ENCODE measurements around the gene ZAP70.
A peak's percentile ranks its signal among the peaks of the same experiment; 100 is the strongest.

The ZAP70 gene

DNA sequence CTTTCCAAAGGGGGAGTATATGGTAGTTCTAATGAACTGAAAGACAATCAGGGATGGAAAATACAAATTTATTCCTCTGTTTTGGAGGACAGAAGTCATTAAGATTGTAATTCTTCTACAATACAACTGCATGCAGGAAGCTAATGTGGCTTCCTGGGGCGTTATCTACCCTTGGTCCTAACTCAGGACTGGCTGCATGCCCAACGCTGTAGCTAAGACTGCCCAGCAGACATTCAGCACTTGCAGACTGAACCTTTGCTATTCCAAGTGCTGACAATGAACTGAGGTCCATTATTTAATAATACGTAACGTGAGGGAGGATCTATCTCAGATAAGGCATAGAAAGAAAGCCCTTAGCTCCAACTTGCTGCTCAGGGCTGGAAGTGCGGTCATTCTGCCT lies 53.2 kb downstream of the ZAP70 start:
- ChIA-PET CTCF (interaction anchor here (1.0 to 2.9 kb wide), 8 partner anchors 10 to 120 kb away, joined by 3 to 15 read pairs (median 5); partner anchors contain the start of gene COX5B), POLR2A (no interaction called here)
- DNase-seq, result peak; percentile 33 to 67 (median 54)
- H3K27ac ChIP-seq (ENCODE audit: insufficient read depth in 1 of 2, low read depth in 1 of 2, low read length in 2 of 2, poor library complexity in 1 of 2, severe bottlenecking in 2 of 2), result no peak overlapping the region
- peaks cover 6 to 35% (median 17%) of the 10 kb centered on the region in 4 experiments for H3K4me1 ChIP-seq (ENCODE audit: control extremely low read depth in 1 of 4, control insufficient read depth in 4 of 4, insufficient read depth in 4 of 4, low read length in 3 of 4)
- H3K36me3 ChIP-seq (ENCODE audit: control insufficient read depth in 4 of 4, insufficient read depth in 4 of 4, low read length in 3 of 4), result peaks cover 0 to 43% (median 22%) of the 10 kb centered on the region in 4 experiments
- peak overlapping the region in 2 of 7 experiments; percentile 33 to 53 for H3K4me3 ChIP-seq (ENCODE audit: control insufficient read depth in 1 of 7, extremely low read depth in 1 of 7, insufficient read depth in 4 of 7, low read depth in 2 of 7, low read length in 6 of 7)
- 11% methylated on average over 4 of the region's 5 CpGs for WGBS (ENCODE audit: insufficient coverage)
- no peaks in the 10 kb centered on the region for H3K9me3 ChIP-seq (ENCODE audit: control extremely low read depth in 1 of 5, control insufficient read depth in 4 of 5, insufficient read depth in 2 of 5, low read depth in 1 of 5, low read length in 4 of 5)
- no peaks in the 10 kb centered on the region for H3K27me3 ChIP-seq (replicated peaks in 2 of 5; ENCODE audit: control insufficient read depth in 4 of 5, insufficient read depth in 5 of 5, low read length in 4 of 5)

DNA sequence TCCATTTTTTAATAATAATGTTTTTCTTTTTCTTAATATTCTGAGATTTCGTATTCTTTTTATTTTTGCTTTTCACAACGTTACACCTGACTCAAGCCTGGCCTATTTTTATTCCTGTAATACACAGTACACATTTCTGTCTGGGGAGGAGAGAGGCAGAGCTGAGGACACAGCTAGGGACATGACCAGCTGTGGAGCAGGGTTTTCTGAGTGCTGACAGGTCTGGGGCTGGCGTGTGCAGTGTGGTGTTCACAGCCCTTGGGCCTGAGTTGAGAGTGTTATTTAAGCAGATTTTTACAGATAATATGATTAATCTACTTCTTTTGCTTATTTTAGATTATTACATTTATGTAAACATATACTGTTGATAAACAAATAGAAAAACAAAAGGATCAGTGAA lies 55.9 kb downstream of the ZAP70 start:
- Histone ChIP-seq H3K27me3 (replicated peaks in 2 of 5; ENCODE audit: control insufficient read depth in 4 of 5, insufficient read depth in 5 of 5, low read length in 4 of 5) (no peaks in the 10 kb centered on the region), H3K9me3 (ENCODE audit: control extremely low read depth in 1 of 5, control insufficient read depth in 4 of 5, insufficient read depth in 2 of 5, low read depth in 1 of 5, low read length in 4 of 5) (no peaks in the 10 kb centered on the region), H3K4me1 (ENCODE audit: control extremely low read depth in 1 of 4, control insufficient read depth in 4 of 4, insufficient read depth in 4 of 4, low read length in 3 of 4) (peaks cover 7 to 32% (median 17%) of the 10 kb centered on the region in 4 experiments), H3K4me3 (ENCODE audit: control insufficient read depth in 1 of 7, extremely low read depth in 1 of 7, insufficient read depth in 4 of 7, low read depth in 2 of 7, low read length in 6 of 7) (no peak overlapping the region), H3K36me3 (ENCODE audit: control insufficient read depth in 4 of 4, insufficient read depth in 4 of 4, low read length in 3 of 4) (peaks cover 3 to 38% (median 25%) of the 10 kb centered on the region in 4 experiments), H3K27ac (ENCODE audit: insufficient read depth in 1 of 2, low read depth in 1 of 2, low read length in 2 of 2, poor library complexity in 1 of 2, severe bottlenecking in 2 of 2) (no peak overlapping the region)
- DNase-seq, result no peak
- ChIA-PET POLR2A (no interaction called here), CTCF (interaction anchor here (1.0 kb wide), 1 partner anchor 21 kb away, joined by 3 read pairs; no protein-coding TSS in a partner anchor)
- WGBS (ENCODE audit: insufficient coverage), result no CpG with 5 or more reads among the region's 3 CpGs

DNA sequence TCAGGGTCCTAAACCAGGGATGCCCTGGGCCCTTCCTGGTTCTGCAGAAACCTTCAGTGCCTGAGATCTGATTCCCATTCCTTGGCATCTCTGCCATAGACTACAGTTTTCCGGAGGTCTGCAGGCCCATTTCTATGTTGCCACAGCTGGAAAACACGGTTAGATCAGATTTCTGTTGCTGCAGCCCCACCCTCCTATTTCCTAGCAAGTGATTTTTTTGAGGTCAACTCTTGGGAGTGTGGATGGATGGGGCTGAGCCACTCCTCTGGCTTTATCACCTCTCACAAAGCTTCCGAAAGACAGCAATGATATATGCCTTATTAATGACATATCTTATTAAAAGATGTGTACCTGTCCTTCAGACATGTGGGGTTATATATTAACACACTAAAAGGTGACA lies 56.3 kb downstream of the ZAP70 start:
- Histone ChIP-seq H3K9me3 (ENCODE audit: control extremely low read depth in 1 of 5, control insufficient read depth in 4 of 5, insufficient read depth in 2 of 5, low read depth in 1 of 5, low read length in 4 of 5) (no peaks in the 10 kb centered on the region), H3K4me1 (ENCODE audit: control extremely low read depth in 1 of 4, control insufficient read depth in 4 of 4, insufficient read depth in 4 of 4, low read length in 3 of 4) (peaks cover 9 to 36% (median 18%) of the 10 kb centered on the region in 4 experiments), H3K36me3 (ENCODE audit: control insufficient read depth in 4 of 4, insufficient read depth in 4 of 4, low read length in 3 of 4) (peaks cover 3 to 38% (median 21%) of the 10 kb centered on the region in 4 experiments), H3K27me3 (replicated peaks in 2 of 5; ENCODE audit: control insufficient read depth in 4 of 5, insufficient read depth in 5 of 5, low read length in 4 of 5) (no peaks in the 10 kb centered on the region), H3K27ac (ENCODE audit: insufficient read depth in 1 of 2, low read depth in 1 of 2, low read length in 2 of 2, poor library complexity in 1 of 2, severe bottlenecking in 2 of 2) (no peak overlapping the region), H3K4me3 (ENCODE audit: control insufficient read depth in 1 of 7, extremely low read depth in 1 of 7, insufficient read depth in 4 of 7, low read depth in 2 of 7, low read length in 6 of 7) (no peak overlapping the region)
- DNase-seq, result no peak
- ChIA-PET POLR2A (no interaction called here), CTCF (no interaction called here)
- WGBS (ENCODE audit: insufficient coverage), result 100% methylated on average over 1 of the region's 3 CpGs

DNA sequence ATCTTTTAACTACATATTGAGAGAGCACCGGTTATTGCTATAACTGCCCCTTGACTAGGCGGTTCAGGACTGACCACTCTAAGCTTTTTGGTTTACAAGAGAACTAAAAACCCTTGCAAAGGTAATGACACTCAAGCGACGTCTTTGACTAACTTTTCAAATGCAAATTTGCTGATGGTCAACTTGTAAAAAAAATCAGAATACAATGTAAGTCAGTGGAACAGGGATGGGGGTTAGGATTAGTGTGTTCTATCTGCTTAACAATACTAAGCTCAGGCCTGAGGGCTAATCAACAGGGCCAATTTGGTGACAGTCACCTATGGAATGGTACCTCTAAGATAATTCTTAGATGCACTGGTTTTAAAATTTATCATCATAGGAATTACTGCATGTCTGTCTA lies 57.1 kb downstream of the ZAP70 start:
- no peak for DNase-seq
- Histone ChIP-seq H3K27me3 (replicated peaks in 2 of 5; ENCODE audit: control insufficient read depth in 4 of 5, insufficient read depth in 5 of 5, low read length in 4 of 5) (no peaks in the 10 kb centered on the region), H3K4me1 (ENCODE audit: control extremely low read depth in 1 of 4, control insufficient read depth in 4 of 4, insufficient read depth in 4 of 4, low read length in 3 of 4) (peaks cover 9 to 34% (median 18%) of the 10 kb centered on the region in 4 experiments), H3K4me3 (ENCODE audit: control insufficient read depth in 1 of 7, extremely low read depth in 1 of 7, insufficient read depth in 4 of 7, low read depth in 2 of 7, low read length in 6 of 7) (no peak overlapping the region), H3K9me3 (ENCODE audit: control extremely low read depth in 1 of 5, control insufficient read depth in 4 of 5, insufficient read depth in 2 of 5, low read depth in 1 of 5, low read length in 4 of 5) (no peaks in the 10 kb centered on the region), H3K36me3 (ENCODE audit: control insufficient read depth in 4 of 4, insufficient read depth in 4 of 4, low read length in 3 of 4) (peaks cover 3 to 36% (median 18%) of the 10 kb centered on the region in 4 experiments), H3K27ac (ENCODE audit: insufficient read depth in 1 of 2, low read depth in 1 of 2, low read length in 2 of 2, poor library complexity in 1 of 2, severe bottlenecking in 2 of 2) (no peak overlapping the region)
- POLR2A ChIA-PET, result no interaction called here
- WGBS (ENCODE audit: insufficient coverage), result 100% methylated on average over 1 of the region's 4 CpGs
- CTCF ChIA-PET, result no interaction called here

GRCh38 chr2:97774425-97774824 lies 61.0 kb downstream of the ZAP70 start:
- Histone ChIP-seq H3K4me3 (ENCODE audit: control insufficient read depth in 1 of 7, extremely low read depth in 1 of 7, insufficient read depth in 4 of 7, low read depth in 2 of 7, low read length in 6 of 7) (no peak overlapping the region), H3K27ac (ENCODE audit: insufficient read depth in 1 of 2, low read depth in 1 of 2, low read length in 2 of 2, poor library complexity in 1 of 2, severe bottlenecking in 2 of 2) (no peak overlapping the region), H3K4me1 (ENCODE audit: control extremely low read depth in 1 of 4, control insufficient read depth in 4 of 4, insufficient read depth in 4 of 4, low read length in 3 of 4) (peaks cover 0 to 6% (median 2%) of the 10 kb centered on the region in 4 experiments), H3K27me3 (replicated peaks in 2 of 5; ENCODE audit: control insufficient read depth in 4 of 5, insufficient read depth in 5 of 5, low read length in 4 of 5) (no peaks in the 10 kb centered on the region), H3K9me3 (ENCODE audit: control extremely low read depth in 1 of 5, control insufficient read depth in 4 of 5, insufficient read depth in 2 of 5, low read depth in 1 of 5, low read length in 4 of 5) (no peaks in the 10 kb centered on the region), H3K36me3 (ENCODE audit: control insufficient read depth in 4 of 4, insufficient read depth in 4 of 4, low read length in 3 of 4) (peaks cover 6 to 33% (median 20%) of the 10 kb centered on the region in 4 experiments)
- CTCF ChIA-PET, result interaction anchor here (0.6 to 5.2 kb wide), 14 partner anchors 11 to 679 kb away, joined by 3 to 27 read pairs (median 3); no protein-coding TSS in a partner anchor
- DNase-seq, result peak in 2 of 3 donors; percentile 5 to 24
- POLR2A ChIA-PET, result no interaction called here
- WGBS (ENCODE audit: insufficient coverage), result 24% methylated on average over 7 of the region's 7 CpGs

- no peak overlapping the region for H3K27ac ChIP-seq (ENCODE audit: insufficient read depth in 1 of 2, low read depth in 1 of 2, low read length in 2 of 2, poor library complexity in 1 of 2, severe bottlenecking in 2 of 2)
- no peaks in the 10 kb centered on the region for H3K9me3 ChIP-seq (ENCODE audit: control extremely low read depth in 1 of 5, control insufficient read depth in 4 of 5, insufficient read depth in 2 of 5, low read depth in 1 of 5, low read length in 4 of 5)
- 94% methylated on average over 7 of the region's 11 CpGs for WGBS (ENCODE audit: insufficient coverage)
- POLR2A ChIA-PET, result no interaction called here
- peaks cover 0 to 6% (median 2%) of the 10 kb centered on the region in 4 experiments for H3K4me1 ChIP-seq (ENCODE audit: control extremely low read depth in 1 of 4, control insufficient read depth in 4 of 4, insufficient read depth in 4 of 4, low read length in 3 of 4)
- H3K4me3 ChIP-seq (ENCODE audit: control insufficient read depth in 1 of 7, extremely low read depth in 1 of 7, insufficient read depth in 4 of 7, low read depth in 2 of 7, low read length in 6 of 7), result no peak overlapping the region
- CTCF ChIA-PET, result interaction anchor here (0.8 to 5.2 kb wide), 4 partner anchors 14 to 77 kb away, joined by 3 to 27 read pairs (median 4); no protein-coding TSS in a partner anchor
- peaks cover 6 to 34% (median 20%) of the 10 kb centered on the region in 4 experiments for H3K36me3 ChIP-seq (ENCODE audit: control insufficient read depth in 4 of 4, insufficient read depth in 4 of 4, low read length in 3 of 4)
- DNase-seq, result no peak
- H3K27me3 ChIP-seq (replicated peaks in 2 of 5; ENCODE audit: control insufficient read depth in 4 of 5, insufficient read depth in 5 of 5, low read length in 4 of 5), result no peaks in the 10 kb centered on the region
Observed at GRCh38 chr2:97775074-97775473, 61.7 kb downstream of the ZAP70 start.

DNA sequence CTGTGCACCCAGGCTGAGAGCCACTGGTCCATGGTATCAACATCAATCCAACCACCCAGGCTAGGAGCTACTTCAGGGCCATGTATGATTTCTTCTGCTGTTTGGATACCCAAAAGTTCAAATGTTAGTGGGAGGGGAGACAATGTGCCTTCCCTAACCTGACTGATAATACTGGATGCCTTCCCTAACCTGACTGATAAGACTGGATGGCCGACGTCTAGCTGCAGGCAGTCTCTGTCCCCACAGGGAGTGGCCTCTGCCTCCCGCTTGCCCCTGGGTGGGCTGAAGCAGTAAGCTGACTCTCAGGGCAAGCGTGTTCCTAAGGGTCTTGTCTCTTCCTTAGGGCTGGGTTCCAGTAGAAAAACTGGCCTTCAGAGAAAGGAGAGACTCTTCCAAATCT lies 65.8 kb downstream of the ZAP70 start:
- H3K27ac ChIP-seq (ENCODE audit: insufficient read depth in 1 of 2, low read depth in 1 of 2, low read length in 2 of 2, poor library complexity in 1 of 2, severe bottlenecking in 2 of 2), result no peak overlapping the region
- 96% methylated on average over 4 of the region's 4 CpGs for WGBS (ENCODE audit: insufficient coverage)
- no peak for DNase-seq
- H3K4me1 ChIP-seq (ENCODE audit: control extremely low read depth in 1 of 4, control insufficient read depth in 4 of 4, insufficient read depth in 4 of 4, low read length in 3 of 4), result peaks cover 0 to 6% (median 2%) of the 10 kb centered on the region in 4 experiments
- H3K9me3 ChIP-seq (ENCODE audit: control extremely low read depth in 1 of 5, control insufficient read depth in 4 of 5, insufficient read depth in 2 of 5, low read depth in 1 of 5, low read length in 4 of 5), result no peaks in the 10 kb centered on the region
- ChIA-PET CTCF (interaction anchor here (1.0 kb wide), 1 partner anchor 28 kb away, joined by 3 read pairs; no protein-coding TSS in a partner anchor), POLR2A (no interaction called here)
- H3K27me3 ChIP-seq (replicated peaks in 2 of 5; ENCODE audit: control insufficient read depth in 4 of 5, insufficient read depth in 5 of 5, low read length in 4 of 5), result no peaks in the 10 kb centered on the region
- H3K4me3 ChIP-seq (ENCODE audit: control insufficient read depth in 1 of 7, extremely low read depth in 1 of 7, insufficient read depth in 4 of 7, low read depth in 2 of 7, low read length in 6 of 7), result no peak overlapping the region
- peaks cover 6 to 26% (median 13%) of the 10 kb centered on the region in 4 experiments for H3K36me3 ChIP-seq (ENCODE audit: control insufficient read depth in 4 of 4, insufficient read depth in 4 of 4, low read length in 3 of 4)

All from common myeloid progenitor, CD34-positive (primary cell).